ENCODE measurements around the gene TTN. TPM values are rescaled to one million over a fixed set of nuclear protein-coding genes. Genes with fewer than 3 reads are reported as not detected.
A peak's percentile ranks its signal among the peaks of the same experiment; 100 is the strongest.

Gene TTN
- total RNA-seq, 1 experiment from 2014 or later: not detected

- no peaks in the 10 kb centered on the region for H3K27me3 ChIP-seq
- no peak for DNase-seq
- H3K9me3 ChIP-seq: no peaks in the 10 kb centered on the region
- H3K36me3 ChIP-seq: no peaks in the 10 kb centered on the region
- H3K4me3 ChIP-seq: no peak overlapping the region
These were observed 29.6 kb downstream of the TTN start for GRCh38 chr2:178777577-178777976.

GRCh38 chr2:178776751-178777150 lies 30.5 kb downstream of the TTN start:
- H3K36me3 ChIP-seq: no peaks in the 10 kb centered on the region
- no peak for DNase-seq
- H3K27me3 ChIP-seq: no peaks in the 10 kb centered on the region
- H3K9me3 ChIP-seq: no peaks in the 10 kb centered on the region
- no peak overlapping the region for H3K4me3 ChIP-seq

GRCh38 chr2:178775975-178776374 lies 31.2 kb downstream of the TTN start:
- Histone ChIP-seq H3K36me3 (no peaks in the 10 kb centered on the region), H3K27me3 (no peaks in the 10 kb centered on the region), H3K9me3 (no peaks in the 10 kb centered on the region; the same call in 1 of the 2 replicates), H3K4me3 (no peak overlapping the region)
- no peak for DNase-seq

- no peak for DNase-seq
- Histone ChIP-seq H3K9me3 (no peaks in the 10 kb centered on the region; the same call in 1 of the 2 replicates), H3K27me3 (peaks cover under 1% of the 10 kb centered on the region; the same call in 1 of the 2 replicates), H3K4me3 (no peak overlapping the region), H3K36me3 (no peaks in the 10 kb centered on the region)
These were observed 36.7 kb downstream of the TTN start for GRCh38 chr2:178770518-178770917.

- DNase-seq: no peak
- H3K4me3 ChIP-seq: no peak overlapping the region
- peaks cover 10% of the 10 kb centered on the region; the same call in 1 of the 2 replicates for H3K27me3 ChIP-seq
- no peaks in the 10 kb centered on the region; the same call in 1 of the 2 replicates for H3K9me3 ChIP-seq
- no peaks in the 10 kb centered on the region for H3K36me3 ChIP-seq
These were observed 39.8 kb downstream of the TTN start for GRCh38 chr2:178767094-178768060.

- no peaks in the 10 kb centered on the region for H3K36me3 ChIP-seq
- no peaks in the 10 kb centered on the region for H3K9me3 ChIP-seq
- no peak overlapping the region for H3K4me3 ChIP-seq
- no peak for DNase-seq
- peaks cover 10% of the 10 kb centered on the region; the same call in 1 of the 2 replicates for H3K27me3 ChIP-seq
These were observed 43.1 kb downstream of the TTN start for GRCh38 chr2:178764097-178764496.

GRCh38 chr2:178761759-178762371 lies 45.4 kb downstream of the TTN start:
- no peaks in the 10 kb centered on the region for H3K9me3 ChIP-seq
- DNase-seq: peak; percentile 2

GRCh38 chr2:178756843-178757242 lies 50.4 kb downstream of the TTN start:
- Histone ChIP-seq H3K4me3 (no peak overlapping the region), H3K27me3 (peaks cover 14% of the 10 kb centered on the region), H3K9me3 (no peaks in the 10 kb centered on the region), H3K36me3 (no peaks in the 10 kb centered on the region)
- no peak for DNase-seq

More at GRCh38 chr2:178761759-178762371, 45.4 kb downstream of the TTN start:
- Histone ChIP-seq H3K27me3 (peaks cover 10% of the 10 kb centered on the region; the same call in 1 of the 2 replicates), H3K4me3 (no peak overlapping the region), H3K36me3 (no peaks in the 10 kb centered on the region)

- Histone ChIP-seq H3K4me3 (no peak overlapping the region), H3K36me3 (no peaks in the 10 kb centered on the region), H3K9me3 (no peaks in the 10 kb centered on the region), H3K27me3 (peaks cover 14% of the 10 kb centered on the region)
- DNase-seq: no peak
These were observed 50.9 kb downstream of the TTN start for GRCh38 chr2:178756343-178756742.

GRCh38 chr2:178747767-178748166 lies 59.5 kb downstream of the TTN start:
- Histone ChIP-seq H3K27me3 (peaks cover 38% of the 10 kb centered on the region), H3K9me3 (no peaks in the 10 kb centered on the region), H3K4me3 (no peak overlapping the region), H3K36me3 (no peaks in the 10 kb centered on the region)
- DNase-seq: no peak

GRCh38 chr2:178734518-178734917 lies 72.7 kb downstream of the TTN start:
- Histone ChIP-seq H3K36me3 (no peaks in the 10 kb centered on the region), H3K4me3 (no peak overlapping the region), H3K27me3 (peaks cover 17% of the 10 kb centered on the region), H3K9me3 (no peaks in the 10 kb centered on the region)
- no peak for DNase-seq

- Histone ChIP-seq H3K9me3 (no peaks in the 10 kb centered on the region), H3K4me3 (no peak overlapping the region), H3K27me3 (peaks cover 15% of the 10 kb centered on the region), H3K36me3 (no peaks in the 10 kb centered on the region)
- DNase-seq: no peak
These were observed 73.2 kb downstream of the TTN start for GRCh38 chr2:178733975-178734374.

- DNase-seq: no peak
- H3K4me3 ChIP-seq: no peak overlapping the region
- no peaks in the 10 kb centered on the region for H3K36me3 ChIP-seq
- no peaks in the 10 kb centered on the region for H3K9me3 ChIP-seq
- H3K27me3 ChIP-seq: peaks cover 17% of the 10 kb centered on the region
These were observed 74.3 kb downstream of the TTN start for GRCh38 chr2:178732913-178733312.

GRCh38 chr2:178731300-178731699 lies 75.9 kb downstream of the TTN start:
- DNase-seq: no peak
- H3K36me3 ChIP-seq: no peaks in the 10 kb centered on the region
- no peaks in the 10 kb centered on the region for H3K9me3 ChIP-seq
- H3K4me3 ChIP-seq: no peak overlapping the region
- peaks cover 18% of the 10 kb centered on the region for H3K27me3 ChIP-seq

GRCh38 chr2:178730049-178730448 lies 77.2 kb downstream of the TTN start:
- Histone ChIP-seq H3K36me3 (no peaks in the 10 kb centered on the region), H3K4me3 (no peak overlapping the region), H3K9me3 (no peaks in the 10 kb centered on the region), H3K27me3 (peaks cover 24% of the 10 kb centered on the region)
- DNase-seq: no peak

- H3K36me3 ChIP-seq: no peaks in the 10 kb centered on the region
- DNase-seq: no peak
- H3K4me3 ChIP-seq: no peak overlapping the region
- peaks cover 32% of the 10 kb centered on the region for H3K27me3 ChIP-seq
- no peaks in the 10 kb centered on the region for H3K9me3 ChIP-seq
These were observed 83.4 kb downstream of the TTN start for GRCh38 chr2:178723786-178724346.

- Histone ChIP-seq H3K36me3 (no peaks in the 10 kb centered on the region), H3K27me3 (peaks cover 27% of the 10 kb centered on the region), H3K9me3 (no peaks in the 10 kb centered on the region), H3K4me3 (no peak overlapping the region)
- DNase-seq: no peak
These were observed 84.9 kb downstream of the TTN start for GRCh38 chr2:178722296-178722695.
